NCI-H2227 (cell line): ENCODE measurements around the gene SLC18A3.

Experiments
- DNase-seq: peaks from one replicate; lab custom pipeline; 2025; ENCODE audit not compliant: unreplicated experiment; lab: John Stamatoyannopoulos, UW

The SLC18A3 gene

GRCh38 chr10:49625411-49625810 lies 15.3 kb downstream of the SLC18A3 start:
- no peak for DNase-seq

DNA sequence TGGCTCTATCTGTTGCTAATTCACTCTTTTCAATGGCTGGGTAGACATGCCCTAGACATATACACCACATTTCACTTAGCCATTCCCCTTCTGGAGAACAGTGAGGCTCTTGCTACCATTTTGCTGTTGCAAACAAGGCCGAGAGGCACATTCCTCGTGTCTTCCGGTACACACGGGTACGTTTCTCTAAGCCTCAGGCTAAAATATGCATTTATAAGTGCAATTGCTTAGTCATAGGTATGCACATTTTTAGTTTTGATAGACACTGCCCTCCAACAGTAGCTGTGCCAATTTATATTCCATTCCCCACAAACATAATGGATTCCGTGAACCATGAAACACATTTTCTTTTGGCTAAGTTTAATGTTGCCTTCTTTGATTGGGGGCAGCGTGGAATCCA lies 16.9 kb downstream of the SLC18A3 start:
- DNase-seq: no peak

DNA sequence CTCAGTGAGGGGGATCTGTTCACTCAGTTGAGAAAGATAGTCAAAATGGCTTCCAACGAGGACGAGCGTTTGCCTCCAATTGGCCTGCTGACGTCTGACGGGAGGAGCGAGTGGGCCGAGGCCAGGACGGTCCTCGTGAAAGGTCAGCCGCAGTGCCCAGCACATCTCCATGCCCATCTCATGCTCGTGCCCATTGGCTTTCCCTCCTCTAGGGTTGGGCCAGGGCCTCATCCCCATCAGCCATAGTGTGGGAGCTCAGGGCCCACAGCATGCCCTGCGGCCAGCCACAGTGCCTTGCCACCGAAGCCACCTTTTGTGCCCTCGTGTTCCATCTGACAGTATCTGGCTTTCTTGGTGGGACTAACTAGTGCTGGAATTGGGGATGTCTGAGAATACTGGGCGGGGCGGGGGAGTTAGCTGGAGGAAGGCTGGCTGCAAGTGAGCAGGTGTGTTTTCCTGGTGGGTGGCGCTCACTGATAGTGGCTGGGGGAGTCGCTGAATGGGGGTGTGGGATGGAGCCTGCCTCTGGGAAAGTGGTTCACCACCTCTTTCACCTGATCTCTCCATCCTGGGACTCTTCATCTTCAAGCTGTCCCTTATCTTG lies 17.6 kb downstream of the SLC18A3 start:
- no peak for DNase-seq

GRCh38 chr10:49628599-49628998 lies 18.5 kb downstream of the SLC18A3 start:
- DNase-seq: no peak

DNA sequence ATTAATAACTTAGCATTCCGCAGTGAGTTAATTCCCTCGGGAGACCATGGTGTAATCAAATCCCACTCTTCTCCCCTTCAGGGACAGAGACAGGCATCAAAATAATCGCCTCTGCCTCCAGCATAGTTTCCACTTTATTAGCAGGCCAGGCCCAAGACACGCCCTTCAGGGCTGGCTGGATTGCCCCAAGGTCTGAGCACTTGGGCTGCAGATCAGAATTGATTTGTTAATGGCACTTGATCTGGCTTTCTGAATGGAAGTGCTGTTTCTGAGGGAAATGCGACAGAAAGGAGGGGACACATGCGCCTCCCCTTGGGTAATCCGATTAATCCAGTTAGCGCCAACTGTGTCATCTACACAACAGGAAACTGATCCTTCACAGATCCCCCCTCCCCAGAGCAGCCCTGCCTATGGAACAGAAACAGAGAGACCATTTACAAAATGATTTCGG lies 19.3 kb downstream of the SLC18A3 start:
- DNase-seq: no peak

DNA sequence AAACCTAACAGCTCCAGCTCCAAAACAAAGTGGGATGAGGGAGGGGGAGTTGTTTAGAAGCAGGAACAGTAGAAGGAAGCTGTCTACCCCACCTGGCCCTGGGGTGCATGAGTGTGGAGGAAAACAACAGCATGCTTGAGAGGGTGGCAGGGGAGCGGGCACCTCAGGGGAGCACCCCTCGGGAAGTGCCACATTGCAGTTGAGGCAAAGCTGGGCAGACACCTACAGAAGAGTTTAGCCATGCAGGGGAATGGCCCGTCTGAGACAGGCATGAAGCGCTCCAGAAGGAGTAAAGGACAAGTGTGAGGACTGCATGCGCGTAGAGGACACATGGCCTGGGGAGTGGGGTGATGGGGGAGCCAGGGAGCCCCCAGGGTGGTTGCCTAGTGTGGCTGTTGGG lies 21.9 kb downstream of the SLC18A3 start:
- no peak for DNase-seq

DNA sequence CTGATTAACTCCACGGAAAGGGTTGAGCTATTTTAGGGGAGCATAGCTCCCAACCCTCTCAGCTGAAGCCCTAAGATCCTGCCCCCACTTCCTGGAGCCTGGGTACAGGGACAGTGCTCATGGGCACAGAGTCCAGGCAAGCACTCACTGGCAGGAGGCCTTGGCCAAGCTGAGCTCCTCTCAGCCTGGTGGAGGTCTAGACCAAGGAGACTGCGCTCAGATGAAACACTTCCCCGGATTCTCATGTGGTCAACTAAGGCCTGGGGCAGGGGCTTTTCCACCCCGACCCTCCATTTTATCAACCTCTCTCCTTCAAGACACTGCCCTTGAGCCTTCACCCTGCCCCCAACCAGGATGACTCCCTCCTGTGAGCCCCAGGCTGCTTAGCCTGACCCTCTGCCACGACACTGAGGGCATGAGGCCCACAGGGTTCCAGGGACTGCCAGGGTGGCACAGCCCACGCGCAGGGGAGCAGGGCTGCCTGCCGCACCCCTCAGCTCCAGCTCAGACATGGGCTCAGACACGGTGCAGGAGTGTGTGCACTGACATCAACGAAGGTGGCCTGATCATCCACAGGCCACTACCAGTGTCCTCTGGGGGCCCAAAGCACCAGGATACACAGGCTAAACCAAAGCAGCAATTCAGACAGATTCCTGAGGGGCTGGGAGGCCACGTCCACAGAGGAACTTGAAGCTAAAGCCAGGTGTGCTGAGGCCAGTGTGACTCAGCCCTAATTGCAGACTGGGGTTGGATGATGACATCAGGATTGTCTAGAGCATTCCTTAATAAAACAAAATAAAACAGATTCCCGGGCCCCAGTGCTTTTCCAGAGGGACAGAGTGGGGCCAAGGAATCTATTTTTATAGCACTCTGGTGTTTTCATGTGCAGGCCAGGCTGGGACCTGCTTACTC lies 22.6 kb downstream of the SLC18A3 start:
- no peak for DNase-seq

- DNase-seq: peak; percentile 36
These were observed 23.4 kb downstream of the SLC18A3 start for GRCh38 chr10:49633327-49634068.

- DNase-seq: peak; percentile 32
These were observed 24.1 kb downstream of the SLC18A3 start for GRCh38 chr10:49634069-49634660.

- DNase-seq: no peak
These were observed 32.2 kb downstream of the SLC18A3 start for GRCh38 chr10:49642311-49642710.

DNA sequence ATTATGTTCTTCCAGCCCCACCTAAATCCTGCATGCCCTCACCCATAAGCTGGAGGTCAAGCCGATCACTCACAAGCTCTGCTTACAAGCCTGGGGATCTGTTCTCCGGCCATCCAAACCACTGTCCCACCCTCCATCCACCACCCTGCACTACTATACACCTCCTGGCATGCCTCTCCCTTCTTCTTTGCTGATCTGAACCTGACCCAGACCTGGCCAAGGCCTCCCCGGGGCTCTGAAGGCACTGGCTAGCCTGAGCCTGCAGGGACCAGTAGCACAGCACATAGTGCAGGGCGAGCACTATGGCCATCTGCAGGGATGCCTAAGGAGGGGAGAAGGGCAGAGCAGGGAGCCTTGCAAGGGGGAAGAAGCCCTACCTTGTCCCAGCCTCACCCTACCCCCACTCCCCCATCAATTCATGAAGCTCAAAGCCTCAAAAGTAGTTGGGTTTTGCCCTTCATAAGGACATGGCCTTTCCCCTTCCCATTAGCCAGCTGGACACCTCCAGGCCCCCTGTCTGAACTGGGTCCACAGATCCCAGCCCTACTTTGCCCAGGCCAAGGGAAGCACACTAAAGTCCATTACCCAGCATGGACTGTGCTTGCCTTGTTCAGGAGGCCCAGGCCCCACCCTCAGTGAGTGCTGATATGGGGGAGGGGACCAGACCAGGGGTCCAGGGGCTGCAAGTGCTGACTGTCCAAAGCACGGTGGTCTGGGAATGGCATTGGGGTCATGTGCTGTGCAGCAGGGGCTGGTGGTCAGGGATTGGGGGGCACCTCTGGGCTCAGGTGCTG lies 33.3 kb downstream of the SLC18A3 start:
- DNase-seq: no peak

DNA sequence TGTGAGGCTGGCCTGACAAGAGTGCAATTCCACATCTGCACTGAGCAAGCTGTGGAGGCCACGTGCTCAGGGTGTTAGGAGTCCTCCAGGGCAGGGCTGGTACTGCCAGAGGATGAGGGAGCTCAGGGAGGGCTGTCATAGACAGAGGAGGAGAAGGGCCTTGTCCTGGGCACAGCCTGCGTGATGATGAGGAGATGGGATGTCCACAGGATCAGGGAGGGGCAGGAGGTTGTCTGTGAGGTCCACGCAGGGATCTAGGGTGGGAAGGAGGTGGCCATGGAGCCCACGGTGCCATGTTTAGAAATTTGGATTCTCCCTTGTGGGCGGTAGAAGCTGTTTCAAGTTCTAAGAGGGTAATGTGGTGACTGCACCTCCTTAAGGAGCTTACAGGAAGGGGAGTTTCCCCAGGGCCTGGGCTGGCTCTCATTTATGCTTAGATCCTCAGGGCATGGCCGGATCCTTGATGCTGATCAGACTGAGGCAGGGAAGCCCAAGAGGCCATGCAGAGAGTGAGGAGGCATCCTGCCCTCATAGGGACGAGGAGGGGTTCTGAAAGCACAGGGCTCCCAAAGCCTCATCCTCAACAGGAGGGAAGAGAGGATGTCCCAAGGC lies 34.0 kb downstream of the SLC18A3 start:
- DNase-seq: no peak

DNA sequence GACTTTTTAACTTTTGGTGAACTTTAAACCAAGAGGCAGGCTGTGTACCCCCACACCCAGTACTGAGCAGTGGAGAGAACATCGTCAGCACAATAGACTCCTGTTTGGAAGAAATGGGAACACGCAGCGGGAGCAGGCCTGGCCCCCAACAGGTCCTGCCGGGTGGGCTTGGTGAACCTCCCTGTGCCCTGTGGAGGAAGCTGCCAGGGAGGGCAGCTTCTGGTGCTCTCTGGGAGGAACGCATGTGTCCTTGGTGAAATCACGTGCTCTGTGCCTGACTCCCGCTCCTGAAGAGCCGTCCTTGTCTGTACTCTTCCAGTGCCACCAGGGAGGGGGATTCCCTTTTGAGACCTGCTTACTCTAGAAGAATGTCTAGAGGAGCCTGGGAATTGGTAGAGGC lies 35.3 kb downstream of the SLC18A3 start:
- DNase-seq: no peak

- no peak for DNase-seq
These were observed 36.1 kb downstream of the SLC18A3 start for GRCh38 chr10:49645871-49646870.

GRCh38 chr10:49647554-49647953 lies 37.4 kb downstream of the SLC18A3 start:
- no peak for DNase-seq

DNA sequence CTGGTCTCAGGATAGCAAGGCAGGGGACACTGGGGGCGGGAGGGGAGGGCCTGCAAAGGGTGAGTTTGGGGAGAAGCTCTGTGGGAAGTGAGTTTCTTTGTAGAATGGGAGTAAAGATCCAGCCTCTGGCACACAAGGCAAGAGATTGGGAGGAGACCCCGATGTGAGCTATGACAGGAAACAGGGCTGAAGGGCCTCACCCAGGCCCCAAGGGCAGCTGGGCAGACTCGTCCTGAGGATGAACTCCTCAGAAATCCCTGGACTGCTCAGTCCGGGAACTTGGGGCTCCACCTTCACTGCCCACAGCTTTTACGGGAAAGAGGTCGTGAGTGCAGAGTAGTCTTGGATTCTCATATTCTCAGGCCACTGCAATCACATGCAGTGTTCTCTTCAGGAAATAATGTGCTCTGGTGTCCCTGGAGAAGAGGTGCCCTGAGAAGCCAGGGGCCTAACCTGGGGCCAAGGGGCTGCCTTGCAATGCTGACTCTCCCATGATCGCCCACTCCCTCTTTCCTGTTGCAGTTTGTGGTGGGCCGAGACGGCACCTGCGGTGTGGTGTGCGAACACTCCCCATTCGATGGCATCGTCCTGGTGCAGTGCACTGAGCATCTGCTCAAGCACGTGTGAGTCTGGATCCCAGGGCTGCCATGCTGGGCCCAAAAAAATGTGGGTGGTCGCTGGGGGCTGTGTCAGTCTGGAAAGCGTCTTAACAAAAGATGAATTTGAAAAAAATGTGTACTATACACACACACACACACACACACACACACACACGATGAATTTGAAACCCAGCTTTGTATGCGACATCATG lies 38.1 kb downstream of the SLC18A3 start:
- DNase-seq: no peak

GRCh38 chr10:49649294-49649693 lies 39.2 kb downstream of the SLC18A3 start:
- no peak for DNase-seq
